HL-60/S4 (cell line): ENCODE results near the gene DEPDC1B.
"Not testable (repeated sequence)": the region's sequence is repeated elsewhere in the genome, so short reads cannot be mapped to it uniquely, and the experiment has no call there.

Experiments used
- in situ Hi-C: fragments of 300-500 bp; cut with MboI; formaldehyde crosslinking; loops from 2 replicates; pipeline ENCODE4 v1.14.3; 2022; ENCODE audit warnings: low sequenced_read_pairs

The DEPDC1B gene

DNA sequence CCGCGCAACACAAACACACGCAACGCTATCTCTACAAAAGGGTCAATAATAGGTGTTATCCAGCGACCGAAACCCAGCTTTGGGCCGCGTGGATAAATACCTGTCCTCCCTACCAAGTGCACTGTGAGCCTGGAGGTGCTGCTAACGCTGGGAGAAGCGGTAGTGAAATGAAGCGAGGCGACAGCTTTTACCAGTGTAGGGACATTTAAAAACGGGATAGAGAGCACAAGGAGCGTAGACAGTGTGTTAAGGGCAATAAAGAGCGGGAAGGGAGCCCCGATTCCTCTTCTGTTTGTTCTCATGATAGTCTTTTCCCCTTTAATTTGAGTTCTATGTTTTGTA lies 421 bp upstream of the DEPDC1B start:
- in situ Hi-C loops, result no loop called here

GRCh38 chr5:60699288-60699608 lies 718 bp downstream of the DEPDC1B start:
- in situ Hi-C loops, result no loop called here

DNA sequence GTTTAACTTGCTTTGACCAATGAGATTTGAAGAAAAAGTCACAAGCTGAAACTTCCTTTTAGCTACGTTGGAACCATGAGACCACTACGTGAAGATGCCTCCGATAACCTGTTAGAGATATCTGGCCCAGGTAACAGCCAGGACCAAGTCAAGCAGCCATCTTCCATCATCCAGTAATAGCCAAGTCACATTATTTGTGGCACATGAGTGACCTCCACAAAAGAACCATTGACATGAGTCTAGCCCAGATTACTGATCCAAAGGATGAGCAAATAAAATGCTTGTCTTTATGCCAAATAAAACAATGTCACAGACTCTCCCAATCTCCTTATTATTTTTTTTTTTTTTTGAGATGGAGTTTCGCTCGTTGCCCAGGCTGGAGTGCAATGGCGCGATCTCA lies 1.6 kb downstream of the DEPDC1B start:
- in situ Hi-C loops, result no loop called here

DNA sequence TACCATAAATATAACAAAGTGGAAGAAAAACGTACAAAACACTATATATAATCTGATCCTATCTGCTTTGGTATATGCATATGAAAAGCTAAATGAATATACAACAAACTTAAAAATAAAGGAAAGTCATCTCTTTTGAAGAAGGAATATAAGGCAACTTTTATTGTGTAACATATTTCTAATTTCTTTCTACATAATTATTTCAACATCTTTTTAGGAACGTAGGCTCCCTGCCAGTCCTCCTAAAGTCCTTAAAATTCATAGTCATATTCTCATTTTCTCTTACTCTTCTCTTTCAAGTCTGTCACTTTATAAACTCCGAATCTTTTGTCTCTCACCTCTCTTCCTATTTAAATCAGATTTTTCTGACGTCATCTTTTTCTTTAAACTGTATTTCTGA lies 9.6 kb downstream of the DEPDC1B start:
- in situ Hi-C loops, result no loop called here

DNA sequence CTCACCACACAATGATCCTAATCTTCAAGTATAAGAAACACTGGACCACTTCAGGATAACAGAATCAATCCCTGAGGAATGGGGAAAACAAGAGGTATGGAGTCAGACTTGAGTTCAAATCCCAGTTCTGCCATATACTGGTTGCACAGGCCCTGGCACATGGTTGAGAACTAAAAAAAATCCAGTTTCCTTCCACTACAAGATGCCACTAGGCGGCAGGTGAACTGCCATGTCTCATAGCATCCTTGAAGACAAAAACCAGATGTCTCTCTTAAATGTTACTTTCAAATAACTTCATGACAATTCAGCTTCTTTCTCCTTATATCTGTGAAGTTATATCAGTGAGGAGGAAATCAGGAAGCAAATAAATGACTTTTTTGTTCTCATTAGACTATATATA lies 11.0 kb downstream of the DEPDC1B start:
- in situ Hi-C loops, result no loop called here

DNA sequence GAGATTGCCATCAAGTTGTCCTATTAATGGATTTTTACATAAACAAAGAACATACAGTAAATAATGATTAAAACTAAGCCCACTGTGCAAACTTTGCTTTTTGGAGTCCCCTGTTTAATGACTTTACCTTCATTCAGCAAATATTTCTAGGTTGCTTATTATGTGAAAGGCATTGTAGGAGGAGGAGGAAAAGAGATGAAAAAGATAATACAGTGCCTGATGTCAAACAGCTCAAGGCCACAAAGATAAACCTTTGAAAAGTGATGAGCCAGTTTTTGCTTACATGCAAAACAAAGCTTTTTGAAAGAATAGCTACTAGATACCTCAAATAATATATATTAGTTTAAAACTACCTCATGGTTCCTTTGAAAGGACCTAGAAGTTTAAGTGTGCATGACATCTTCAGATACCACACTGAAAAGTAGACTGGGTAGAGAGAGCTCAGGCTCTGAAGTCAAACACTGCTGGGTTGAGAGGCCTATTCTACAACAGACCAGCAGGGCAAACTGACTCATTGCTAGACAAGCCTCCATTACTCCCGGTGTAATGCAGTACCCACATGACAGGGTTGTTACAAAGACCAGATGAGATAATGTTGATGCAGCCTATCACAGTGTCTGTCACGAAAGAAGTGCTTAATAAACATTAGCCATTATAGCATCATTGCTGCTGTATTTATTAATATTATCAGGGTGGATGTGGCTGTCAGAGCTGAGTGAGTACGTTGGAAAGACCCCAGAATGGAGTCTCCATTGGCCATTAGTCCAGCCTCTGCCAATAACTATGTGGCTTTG lies 11.8 kb downstream of the DEPDC1B start:
- in situ Hi-C loops, result no loop called here

- in situ Hi-C loops, result no loop called here
Observed at GRCh38 chr5:60686157-60686556, 13.8 kb downstream of the DEPDC1B start.

GRCh38 chr5:60685700-60686099 lies 14.3 kb downstream of the DEPDC1B start:
- in situ Hi-C loops, result no loop called here

DNA sequence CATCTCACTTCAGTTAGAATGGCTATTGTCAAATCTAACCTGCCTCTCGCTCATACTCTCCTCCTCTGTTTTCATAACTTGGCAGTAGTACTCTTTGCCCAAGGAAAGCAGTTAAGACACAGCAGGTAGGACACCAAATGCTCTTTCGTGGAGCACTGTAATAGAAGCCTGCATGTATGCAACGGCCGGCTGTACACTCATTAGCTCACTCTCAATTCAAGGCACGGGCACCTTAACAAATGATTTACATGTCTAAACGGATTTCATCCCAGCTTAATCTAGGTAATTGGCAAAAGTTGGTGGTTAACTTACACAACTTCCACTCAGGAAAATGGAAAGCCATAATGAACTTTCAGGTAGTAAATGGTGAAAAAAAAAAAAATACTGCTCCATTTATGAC lies 14.9 kb downstream of the DEPDC1B start:
- in situ Hi-C loops, result no loop called here

GRCh38 chr5:60682007-60682406 lies 18.0 kb downstream of the DEPDC1B start:
- in situ Hi-C loops, result not testable (repeated sequence)

DNA sequence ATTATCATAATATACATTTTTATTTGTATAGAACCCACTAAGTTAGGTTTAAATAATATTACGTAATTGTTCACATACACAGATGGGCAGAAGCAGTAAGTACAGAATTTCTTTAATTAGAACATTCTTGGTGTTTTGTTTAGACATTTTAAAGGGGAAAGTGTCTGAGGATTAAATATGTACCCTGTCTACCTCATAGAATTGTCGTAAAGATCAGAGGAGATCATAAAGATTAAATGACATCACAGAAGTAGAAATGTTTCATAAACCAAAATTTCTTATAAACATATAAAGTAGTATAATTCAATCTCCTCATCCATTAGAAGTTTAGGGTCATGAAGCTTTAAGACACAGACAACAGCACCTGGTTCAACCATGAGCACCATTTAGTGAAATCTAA lies 20.1 kb downstream of the DEPDC1B start:
- in situ Hi-C loops, result no loop called here

DNA sequence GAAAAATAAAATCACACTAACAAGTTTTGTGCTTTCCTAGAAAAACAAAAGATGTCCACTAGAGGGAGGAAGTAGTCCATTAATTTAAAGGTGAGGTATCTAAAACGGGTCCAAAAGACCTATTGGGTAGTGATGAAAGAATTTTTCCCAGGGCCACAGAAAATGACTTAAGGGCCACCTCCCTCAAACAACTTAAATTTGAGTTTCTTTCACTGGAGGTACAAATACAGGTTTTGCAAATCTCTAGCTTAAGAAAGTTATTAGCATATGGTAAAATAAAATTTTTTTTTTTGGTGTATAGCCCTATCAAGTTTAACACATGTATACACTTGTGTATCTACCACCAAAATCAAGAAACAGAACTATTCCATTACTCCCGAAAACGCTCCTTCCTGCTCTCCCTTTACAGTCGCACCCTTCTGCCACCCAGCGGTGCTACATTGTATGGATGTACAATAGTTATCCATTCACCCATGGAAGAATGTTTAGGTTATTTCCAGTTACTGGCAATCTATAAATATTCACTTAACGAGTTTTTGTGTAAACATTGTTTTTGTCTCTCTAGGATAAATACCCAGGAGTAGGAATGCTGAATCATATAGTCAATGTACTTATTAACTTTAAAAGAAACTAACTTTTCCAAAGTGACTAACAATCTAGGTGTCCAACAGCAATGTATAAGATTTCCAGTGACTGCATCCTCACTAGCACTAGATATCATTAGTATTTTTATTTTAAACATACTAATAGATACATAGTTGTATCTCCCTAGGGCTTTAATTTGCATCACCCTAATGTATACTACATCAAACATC lies 21.9 kb downstream of the DEPDC1B start:
- in situ Hi-C loops, result no loop called here

DNA sequence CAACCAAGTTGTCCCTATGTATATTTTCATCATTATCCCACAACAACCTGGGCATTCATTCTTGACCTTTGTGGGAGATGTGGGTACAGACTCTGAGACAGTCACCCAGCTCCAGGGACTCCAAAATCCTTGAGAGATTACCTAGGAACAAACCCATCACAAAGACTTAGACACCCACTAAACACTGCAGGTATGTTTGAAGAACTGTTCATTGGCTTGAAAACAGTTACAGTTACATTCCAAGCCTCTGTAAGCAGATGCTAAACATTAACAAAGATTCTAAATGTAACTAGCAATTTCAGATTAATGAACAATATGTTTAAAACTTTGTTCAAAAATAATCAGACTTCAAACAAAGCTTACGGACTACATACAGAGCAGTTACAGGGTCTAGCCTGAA lies 24.7 kb downstream of the DEPDC1B start:
- in situ Hi-C loops, result no loop called here

DNA sequence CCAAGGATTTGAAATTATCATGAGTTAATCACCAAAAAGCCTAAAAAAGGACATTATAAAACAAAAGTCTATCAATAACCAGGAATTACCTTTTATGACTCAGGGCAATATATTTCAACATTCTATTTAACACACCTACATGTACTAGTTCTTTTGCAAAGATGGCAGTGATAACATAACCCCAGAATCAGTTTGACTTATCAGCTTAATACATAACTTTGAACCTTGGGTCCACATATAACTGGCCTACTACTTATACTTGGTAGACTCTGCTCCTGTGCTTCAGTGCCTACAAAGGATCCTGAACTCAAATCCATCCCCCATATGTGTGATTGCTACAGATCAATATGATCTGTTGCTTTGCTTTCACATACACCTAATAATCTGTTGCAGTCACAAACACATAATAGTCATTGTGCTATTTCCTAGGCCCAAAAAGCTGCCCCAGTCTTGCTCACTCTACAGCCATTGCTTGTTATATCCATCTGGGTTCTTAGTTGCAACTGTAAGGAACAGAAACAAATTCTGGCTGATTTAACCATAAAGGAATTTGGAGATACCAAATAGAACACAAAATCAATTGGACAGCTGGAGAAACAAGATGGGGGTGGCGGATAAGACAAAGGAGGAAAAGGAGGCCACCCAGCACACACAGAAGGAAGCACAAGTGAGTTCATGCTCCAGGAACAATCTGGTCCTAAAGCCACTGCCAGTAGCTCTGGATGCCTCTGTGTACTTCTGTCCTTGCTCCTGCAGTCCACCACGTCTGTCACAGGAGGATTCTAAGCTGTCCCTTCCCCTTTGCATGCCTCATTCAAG lies 25.5 kb downstream of the DEPDC1B start:
- in situ Hi-C loops, result loop anchor here (25.0 kb wide), 2 partner anchors 387 to 862 kb away; no protein-coding TSS in a partner anchor

DNA sequence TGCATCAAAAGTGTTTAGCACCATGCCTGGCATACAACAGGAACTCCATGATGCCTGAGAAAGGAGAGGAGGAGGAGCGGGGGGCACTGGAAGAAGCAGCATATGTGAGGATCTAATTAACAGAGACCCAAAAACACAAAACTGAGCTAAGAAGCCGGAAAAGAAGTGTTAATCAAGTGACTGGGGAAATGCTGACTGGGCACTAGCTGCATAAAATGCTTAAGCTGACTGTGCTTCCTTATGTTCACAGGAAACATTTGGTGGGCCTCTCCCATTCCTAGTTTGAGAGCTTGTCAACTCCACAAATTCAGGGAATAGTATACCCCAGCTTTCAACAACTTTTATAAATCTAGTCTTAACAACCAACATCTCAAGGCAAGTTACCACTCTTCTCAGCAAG lies 26.6 kb downstream of the DEPDC1B start:
- in situ Hi-C loops, result loop anchor here (25.0 kb wide), 2 partner anchors 386 to 861 kb away; no protein-coding TSS in a partner anchor

GRCh38 chr5:60672693-60673264 lies 27.2 kb downstream of the DEPDC1B start:
- in situ Hi-C loops, result loop anchor here (25.0 kb wide), 2 partner anchors 385 to 860 kb away; no protein-coding TSS in a partner anchor

DNA sequence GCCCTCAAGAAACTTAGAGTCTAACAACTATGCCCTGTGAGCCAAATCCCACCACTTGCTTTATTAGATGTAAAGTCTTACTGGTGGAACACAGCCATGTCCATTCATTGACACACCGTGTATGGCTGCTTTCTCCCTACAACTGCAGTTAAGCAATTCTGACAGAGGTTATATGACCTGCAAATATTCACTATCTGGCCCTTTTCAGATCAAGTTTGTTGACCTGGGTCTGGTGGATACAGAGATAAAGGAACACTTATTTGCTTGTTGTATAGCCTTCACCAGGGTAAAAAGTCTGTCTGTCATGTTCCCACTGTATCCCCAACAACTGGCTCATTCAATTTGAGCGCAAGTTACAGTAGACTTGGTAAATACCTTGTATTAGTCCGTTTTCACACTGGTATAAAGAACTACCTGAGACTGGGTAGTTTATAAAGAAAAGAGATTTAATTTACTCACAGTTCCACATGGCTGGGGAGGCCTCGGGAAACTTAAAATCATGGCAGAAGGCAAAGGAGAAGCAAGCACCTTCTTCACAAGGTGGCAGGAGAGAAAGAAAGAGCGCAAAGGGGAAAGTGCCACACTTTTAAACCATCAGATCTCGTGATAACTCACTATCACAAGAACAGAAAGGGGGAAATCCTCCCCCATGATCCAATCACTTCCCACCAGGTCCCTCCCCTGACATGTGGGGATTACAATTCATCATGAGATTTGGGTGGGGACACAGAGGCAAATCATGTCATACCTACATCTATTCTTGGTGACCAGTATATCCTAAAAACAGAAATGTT lies 27.9 kb downstream of the DEPDC1B start:
- in situ Hi-C loops, result loop anchor here (25.0 kb wide), 2 partner anchors 385 to 860 kb away; no protein-coding TSS in a partner anchor

DNA sequence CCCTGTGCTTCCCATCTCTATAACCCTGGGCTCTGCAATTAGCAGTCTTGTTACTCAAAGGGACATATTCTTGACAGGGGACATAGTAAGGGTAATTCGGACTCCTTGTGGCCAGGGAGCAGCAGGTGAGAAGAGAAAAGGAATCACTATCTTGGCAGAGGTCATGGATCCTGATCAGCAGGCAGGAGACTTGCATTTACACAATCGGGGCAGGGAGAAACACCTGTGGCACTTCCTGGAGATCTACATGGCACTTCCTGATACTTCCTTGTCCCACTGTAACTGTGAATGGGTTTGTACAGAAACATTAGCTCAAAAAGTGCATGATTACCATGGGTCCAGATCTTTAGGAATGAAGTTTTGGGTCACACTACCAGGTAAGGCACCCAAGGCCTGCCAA lies 29.2 kb downstream of the DEPDC1B start:
- in situ Hi-C loops, result loop anchor here (25.0 kb wide), 2 partner anchors 383 to 858 kb away; no protein-coding TSS in a partner anchor

- in situ Hi-C loops, result loop anchor here (25.0 kb wide), 2 partner anchors 381 to 856 kb away; no protein-coding TSS in a partner anchor
Observed at GRCh38 chr5:60668686-60669304, 31.2 kb downstream of the DEPDC1B start.
